Measurements from ENCODE around the gene NAPB.
"Not testable (repeated sequence)": the region's sequence is repeated elsewhere in the genome, so short reads cannot be mapped to it uniquely, and the experiment has no call there.

DNA sequence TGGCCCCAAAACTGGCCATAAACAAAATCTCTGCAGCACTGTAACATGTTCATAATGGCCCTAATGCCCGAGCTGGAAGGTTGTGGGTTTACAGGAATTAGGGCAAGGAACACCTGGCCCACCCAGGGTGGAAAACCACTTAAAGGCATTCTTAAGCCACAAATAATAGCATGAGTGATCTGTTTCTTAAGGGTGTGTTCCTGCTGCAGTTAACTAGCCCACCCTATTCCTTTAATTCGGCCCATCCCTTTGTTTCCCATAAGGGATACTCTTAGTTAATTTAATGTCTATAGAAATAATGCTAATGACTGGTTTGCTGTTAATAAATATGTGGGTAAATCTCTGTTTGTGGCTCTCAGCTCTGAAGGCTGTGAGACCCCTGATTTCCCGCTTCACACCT lies 45.7 kb upstream of the NAPB start:
- TF ChIP-seq, protein P1, sequence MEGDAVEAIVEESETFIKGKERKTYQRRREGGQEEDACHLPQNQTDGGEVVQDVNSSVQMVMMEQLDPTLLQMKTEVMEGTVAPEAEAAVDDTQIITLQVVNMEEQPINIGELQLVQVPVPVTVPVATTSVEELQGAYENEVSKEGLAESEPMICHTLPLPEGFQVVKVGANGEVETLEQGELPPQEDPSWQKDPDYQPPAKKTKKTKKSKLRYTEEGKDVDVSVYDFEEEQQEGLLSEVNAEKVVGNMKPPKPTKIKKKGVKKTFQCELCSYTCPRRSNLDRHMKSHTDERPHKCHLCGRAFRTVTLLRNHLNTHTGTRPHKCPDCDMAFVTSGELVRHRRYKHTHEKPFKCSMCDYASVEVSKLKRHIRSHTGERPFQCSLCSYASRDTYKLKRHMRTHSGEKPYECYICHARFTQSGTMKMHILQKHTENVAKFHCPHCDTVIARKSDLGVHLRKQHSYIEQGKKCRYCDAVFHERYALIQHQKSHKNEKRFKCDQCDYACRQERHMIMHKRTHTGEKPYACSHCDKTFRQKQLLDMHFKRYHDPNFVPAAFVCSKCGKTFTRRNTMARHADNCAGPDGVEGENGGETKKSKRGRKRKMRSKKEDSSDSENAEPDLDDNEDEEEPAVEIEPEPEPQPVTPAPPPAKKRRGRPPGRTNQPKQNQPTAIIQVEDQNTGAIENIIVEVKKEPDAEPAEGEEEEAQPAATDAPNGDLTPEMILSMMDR (IDR thresholded peaks at IDR 0.05; ENCODE audit: low read length) = not testable (repeated sequence)
- not testable (repeated sequence) for TF ChIP-seq EZH2 (IDR thresholded peaks at IDR 0.05; ENCODE audit: borderline replicate concordance, low read length)
